ENCODE data around the gene TUBGCP5. TPM values are rescaled to one million over a fixed set of nuclear protein-coding genes. Genes with fewer than 3 reads are reported as not detected.
"Not testable (repeated sequence)": the region's sequence is repeated elsewhere in the genome, so short reads cannot be mapped to it uniquely, and the experiment has no call there.

Gene TUBGCP5
- total RNA-seq, 1 experiment from 2014 or later: 18.8 TPM

GRCh38 chr15:22988811-22989210 lies 50.6 kb downstream of the TUBGCP5 start:
- ATAC-seq: no peak
- POLR2A ChIA-PET: no interaction called here
- no peak overlapping the region for H3K4me3 Mint-ChIP-seq

GRCh38 chr15:22981931-22982330 lies 57.4 kb downstream of the TUBGCP5 start:
- peaks cover 42% of the 10 kb centered on the region for H3K27me3 Mint-ChIP-seq (ENCODE audit: low read depth)
- DNase-seq (ENCODE audit: low spot score); H3K36me3 Mint-ChIP-seq; CTCF ChIA-PET; H3K4me1 Mint-ChIP-seq; H3K27ac Mint-ChIP-seq; POLR2A ChIA-PET; H3K9me3 Mint-ChIP-seq; ATAC-seq: not testable (repeated sequence)
- peak overlapping the region; percentile 80; the same call in 1 of the 2 replicates for H3K4me3 Mint-ChIP-seq

More at GRCh38 chr15:22988811-22989210, 50.6 kb downstream of the TUBGCP5 start:
- H3K4me1 Mint-ChIP-seq: no peaks in the 10 kb centered on the region
- H3K27me3 Mint-ChIP-seq (ENCODE audit: low read depth): no peaks in the 10 kb centered on the region
- no peaks in the 10 kb centered on the region for H3K9me3 Mint-ChIP-seq
- H3K36me3 Mint-ChIP-seq: no peaks in the 10 kb centered on the region
- TF ChIP-seq, protein P1, sequence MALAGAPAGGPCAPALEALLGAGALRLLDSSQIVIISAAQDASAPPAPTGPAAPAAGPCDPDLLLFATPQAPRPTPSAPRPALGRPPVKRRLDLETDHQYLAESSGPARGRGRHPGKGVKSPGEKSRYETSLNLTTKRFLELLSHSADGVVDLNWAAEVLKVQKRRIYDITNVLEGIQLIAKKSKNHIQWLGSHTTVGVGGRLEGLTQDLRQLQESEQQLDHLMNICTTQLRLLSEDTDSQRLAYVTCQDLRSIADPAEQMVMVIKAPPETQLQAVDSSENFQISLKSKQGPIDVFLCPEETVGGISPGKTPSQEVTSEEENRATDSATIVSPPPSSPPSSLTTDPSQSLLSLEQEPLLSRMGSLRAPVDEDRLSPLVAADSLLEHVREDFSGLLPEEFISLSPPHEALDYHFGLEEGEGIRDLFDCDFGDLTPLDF (CRISPR knock-in tag; IDR thresholded peaks at IDR 0.05): no peak
- TF ChIP-seq IRF2 (CRISPR knock-in tag; IDR thresholded peaks at IDR 0.05; ENCODE audit: borderline replicate concordance, low read depth) (no peak), ZNF138 (CRISPR knock-in tag; conservative IDR thresholded peaks at IDR 0.05) (no peak), ZBTB21 (CRISPR knock-in tag; IDR thresholded peaks at IDR 0.05; ENCODE audit: borderline replicate concordance) (no peak), ZNF219 (CRISPR knock-in tag; IDR thresholded peaks at IDR 0.05; ENCODE audit: borderline replicate concordance) (no peak), HMGXB4 (CRISPR knock-in tag; IDR thresholded peaks at IDR 0.05) (no peak), ELF4 (CRISPR knock-in tag; IDR thresholded peaks at IDR 0.05; ENCODE audit: low read depth) (no peak), TEAD1 (CRISPR knock-in tag; IDR thresholded peaks at IDR 0.05) (no peak), ATF1 (CRISPR knock-in tag; IDR thresholded peaks at IDR 0.05) (no peak), ESRRA (CRISPR knock-in tag; IDR thresholded peaks at IDR 0.05; ENCODE audit: borderline replicate concordance) (no peak), HMGA2 (CRISPR knock-in tag; IDR thresholded peaks at IDR 0.05) (no peak), FOXK1 (CRISPR knock-in tag; IDR thresholded peaks at IDR 0.05) (no peak), ATF6 (CRISPR knock-in tag; IDR thresholded peaks at IDR 0.05) (no peak), RORB (CRISPR knock-in tag; IDR thresholded peaks at IDR 0.05) (no peak), IRF1 (CRISPR knock-in tag; IDR thresholded peaks at IDR 0.05) (no peak), FOXJ3 (CRISPR knock-in tag; IDR thresholded peaks at IDR 0.05; ENCODE audit: borderline replicate concordance) (no peak), CBFB (CRISPR knock-in tag; IDR thresholded peaks at IDR 0.05; ENCODE audit: low read depth) (no peak), NFATC4 (CRISPR knock-in tag; IDR thresholded peaks at IDR 0.05) (no peak), SOX15 (CRISPR knock-in tag; IDR thresholded peaks at IDR 0.05) (no peak)
- TF ChIP-seq, protein P2, sequence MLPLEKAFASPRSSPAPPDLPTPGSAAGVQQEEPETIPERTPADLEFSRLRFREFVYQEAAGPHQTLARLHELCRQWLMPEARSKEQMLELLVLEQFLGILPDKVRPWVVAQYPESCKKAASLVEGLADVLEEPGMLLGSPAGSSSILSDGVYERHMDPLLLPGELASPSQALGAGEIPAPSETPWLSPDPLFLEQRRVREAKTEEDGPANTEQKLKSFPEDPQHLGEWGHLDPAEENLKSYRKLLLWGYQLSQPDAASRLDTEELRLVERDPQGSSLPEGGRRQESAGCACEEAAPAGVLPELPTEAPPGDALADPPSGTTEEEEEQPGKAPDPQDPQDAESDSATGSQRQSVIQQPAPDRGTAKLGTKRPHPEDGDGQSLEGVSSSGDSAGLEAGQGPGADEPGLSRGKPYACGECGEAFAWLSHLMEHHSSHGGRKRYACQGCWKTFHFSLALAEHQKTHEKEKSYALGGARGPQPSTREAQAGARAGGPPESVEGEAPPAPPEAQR (CRISPR knock-in tag; IDR thresholded peaks at IDR 0.05): no peak
- no peak for DNase-seq (ENCODE audit: low spot score)
- no peak overlapping the region for H3K27ac Mint-ChIP-seq
- CTCF ChIA-PET: no interaction called here

All from WTC11 (cell line).